Measurements from ENCODE around the gene FGFR4.
"Not testable (repeated sequence)": the region's sequence is repeated elsewhere in the genome, so short reads cannot be mapped to it uniquely, and the experiment has no call there.

FGFR4 gene

DNA sequence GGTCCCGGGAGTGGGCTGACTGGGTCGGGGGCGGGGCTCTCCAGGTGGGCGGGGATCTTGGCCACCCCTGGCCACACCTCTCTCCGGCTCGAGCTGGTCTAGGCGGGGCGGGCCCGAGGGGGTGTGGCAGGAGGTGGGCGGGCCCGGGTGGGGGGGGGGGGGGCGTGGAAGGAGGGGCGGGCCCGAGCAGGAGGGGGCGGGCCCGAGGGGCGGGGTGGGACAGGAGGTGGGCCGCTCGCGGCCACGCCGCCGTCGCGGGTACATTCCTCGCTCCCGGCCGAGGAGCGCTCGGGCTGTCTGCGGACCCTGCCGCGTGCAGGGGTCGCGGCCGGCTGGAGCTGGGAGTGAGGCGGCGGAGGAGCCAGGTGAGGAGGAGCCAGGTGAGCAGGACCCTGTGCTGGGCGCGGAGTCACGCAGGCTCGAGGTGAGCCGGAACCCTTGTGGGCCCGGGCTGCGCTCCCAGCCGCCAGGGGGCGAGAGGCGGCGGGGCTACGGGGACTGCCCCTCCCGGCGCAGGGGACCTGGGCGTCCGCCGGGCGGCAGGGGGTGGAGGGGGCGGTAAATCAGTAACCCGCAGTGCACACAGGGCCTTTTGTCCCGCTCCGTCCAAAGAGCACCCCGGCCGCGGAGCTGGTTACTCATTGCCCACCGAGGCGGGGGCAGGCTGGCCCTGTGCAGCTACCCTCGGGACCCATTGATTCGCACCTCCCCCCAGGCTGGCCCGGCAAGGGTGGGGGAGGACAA lies at the start of gene FGFR4:
FGFR4 (plus strand) TSS at position 262 of the 744 bp plus-strand sequence. CDS start 2,688 bp downstream, outside the sequence.
- DNase-seq = peak; percentile 87

DNA sequence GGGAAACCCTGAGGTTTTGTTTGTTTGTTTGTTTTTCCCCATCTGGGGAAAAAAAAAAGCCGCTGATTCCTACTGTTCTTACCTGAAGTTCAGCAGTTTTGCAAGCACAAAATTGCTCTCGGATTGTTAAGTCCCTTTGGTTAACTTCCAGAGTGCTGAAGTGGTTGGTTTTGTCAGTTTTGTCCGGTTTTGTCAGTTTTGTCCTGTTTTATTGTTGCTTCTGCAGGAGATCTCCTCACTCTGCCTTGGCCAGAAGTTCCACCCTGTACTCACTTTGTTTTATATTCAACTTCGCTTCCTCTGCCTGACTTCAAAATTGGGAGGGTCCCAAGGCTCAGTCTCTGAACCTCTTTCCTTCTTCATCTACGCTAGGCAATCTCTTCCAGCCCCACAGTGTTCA lies 49.8 kb upstream of the FGFR4 start:
- no peak for DNase-seq

DNA sequence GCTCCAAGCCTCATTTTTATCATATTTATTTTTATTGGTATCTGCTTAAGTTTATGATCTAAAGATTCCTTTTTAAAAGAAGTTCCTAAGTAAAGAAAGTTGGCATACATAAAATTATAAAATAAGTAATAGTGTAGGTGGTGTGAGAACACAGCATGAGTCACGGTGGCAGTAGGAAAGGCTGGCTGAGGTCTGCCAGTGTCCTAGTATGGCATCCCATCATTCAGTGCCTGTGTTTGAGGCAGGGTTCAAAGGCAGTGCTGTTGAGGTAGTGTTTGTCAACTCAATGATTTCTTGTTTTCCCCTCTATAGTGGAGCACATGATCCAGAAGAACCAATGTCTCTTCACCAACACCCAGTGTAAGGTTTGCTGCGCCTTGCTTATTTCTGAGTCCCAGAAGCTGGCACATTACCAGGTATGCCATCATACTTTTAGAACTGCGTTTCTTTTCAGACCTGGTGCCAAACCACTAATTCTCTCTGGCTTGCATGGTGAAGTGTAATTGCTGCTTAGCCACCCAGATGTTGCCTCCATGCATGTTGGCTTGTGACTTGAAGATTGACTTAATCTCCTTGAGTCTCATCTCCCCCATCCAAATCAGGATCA lies 45.8 kb upstream of the FGFR4 start:
- DNase-seq = no peak

DNA sequence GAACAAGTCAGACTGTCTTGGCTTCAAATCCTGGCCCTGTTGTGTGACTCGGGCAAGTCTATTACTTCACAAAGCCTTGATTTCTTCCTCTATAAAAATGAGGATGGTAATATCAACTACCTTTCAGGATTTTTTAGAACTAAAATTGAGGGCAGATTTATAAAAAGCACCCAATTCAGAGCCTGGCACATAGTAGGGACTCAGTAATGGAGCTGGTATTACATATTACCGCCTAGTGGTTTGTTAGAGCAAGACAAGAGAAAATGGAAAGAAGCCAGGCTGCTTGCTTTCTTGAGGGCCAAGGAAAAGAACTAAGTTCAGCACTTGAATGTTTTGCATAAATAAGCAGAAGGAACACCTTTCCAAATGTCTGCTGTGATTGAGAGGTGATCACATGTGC lies 44.8 kb upstream of the FGFR4 start:
- DNase-seq = no peak

DNA sequence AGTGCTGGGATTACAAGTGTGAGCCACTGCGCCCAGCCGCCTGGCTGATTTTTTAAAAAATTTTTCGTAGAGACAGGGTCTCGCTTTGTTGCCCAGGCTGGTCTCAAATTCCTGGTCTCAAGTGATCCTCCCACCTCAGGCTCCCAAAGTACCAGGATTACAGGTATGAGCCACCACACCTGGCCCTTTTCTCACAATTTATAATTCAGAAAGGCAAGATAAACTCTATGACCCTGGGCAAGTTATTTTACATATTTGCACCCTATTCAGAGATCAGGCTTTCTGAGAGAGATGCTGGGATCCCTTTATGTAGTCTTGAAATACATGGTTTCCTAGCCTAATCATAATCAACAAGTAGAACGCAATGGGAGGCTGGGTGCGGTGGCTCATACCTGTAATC lies 43.6 kb upstream of the FGFR4 start:
- no peak for DNase-seq

DNA sequence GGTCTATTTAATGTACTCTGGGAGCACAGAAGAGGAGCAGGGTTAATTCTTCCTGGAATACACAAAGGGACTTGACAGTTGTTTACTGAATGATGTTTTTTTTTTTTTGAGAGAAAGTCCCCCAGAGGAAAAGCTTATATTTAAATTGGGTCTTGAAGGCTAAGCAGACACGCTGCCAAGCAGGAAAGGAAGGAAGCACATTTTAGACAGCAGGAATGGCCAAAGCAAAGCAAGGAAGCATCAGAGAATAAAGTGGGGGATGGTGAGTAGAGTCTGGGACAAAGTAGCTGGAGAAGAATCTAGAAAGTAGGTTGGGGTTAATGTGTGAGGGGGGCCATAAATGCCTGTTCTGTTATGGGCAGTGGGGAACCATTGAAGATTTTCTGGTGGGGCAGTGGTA lies 42.8 kb upstream of the FGFR4 start:
- DNase-seq = no peak

DNA sequence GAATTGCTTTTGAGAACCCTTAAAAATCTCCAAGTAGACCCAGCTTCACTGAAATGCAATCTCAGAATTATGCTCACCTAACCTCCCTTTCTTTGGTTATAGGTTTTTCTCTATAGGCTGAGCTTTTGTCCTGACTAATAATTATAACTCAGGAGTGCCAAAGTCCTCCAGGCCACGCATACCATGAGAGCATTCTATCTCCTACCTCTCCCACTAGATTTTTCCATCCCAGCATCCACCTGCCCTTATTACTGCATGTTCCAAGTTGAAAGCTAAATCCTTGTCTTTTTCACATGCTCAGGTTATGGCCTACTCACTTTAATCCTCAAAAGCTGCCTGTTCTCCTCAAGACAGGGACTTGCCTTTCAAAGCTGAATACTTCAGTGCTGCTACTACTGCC lies 42.1 kb upstream of the FGFR4 start:
- no peak for DNase-seq

DNA sequence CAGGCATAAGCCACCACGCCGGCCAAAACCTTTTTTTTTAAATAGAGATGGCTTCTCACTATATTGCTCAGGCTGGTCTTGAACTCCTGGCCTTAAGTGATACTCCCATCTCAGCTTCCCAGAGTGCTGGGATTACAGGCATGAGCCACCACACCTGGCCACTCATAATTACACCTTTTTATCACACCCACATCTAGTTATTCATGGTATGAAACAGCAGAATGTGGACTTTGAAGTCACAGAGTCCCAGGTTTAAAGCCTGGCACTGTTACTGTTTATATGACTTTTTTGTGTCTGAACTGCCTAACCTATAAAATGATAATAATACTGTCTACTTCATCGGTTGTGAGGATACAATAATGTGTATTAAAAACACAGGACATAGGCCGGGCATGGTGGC lies 41.1 kb upstream of the FGFR4 start:
- no peak for DNase-seq

DNA sequence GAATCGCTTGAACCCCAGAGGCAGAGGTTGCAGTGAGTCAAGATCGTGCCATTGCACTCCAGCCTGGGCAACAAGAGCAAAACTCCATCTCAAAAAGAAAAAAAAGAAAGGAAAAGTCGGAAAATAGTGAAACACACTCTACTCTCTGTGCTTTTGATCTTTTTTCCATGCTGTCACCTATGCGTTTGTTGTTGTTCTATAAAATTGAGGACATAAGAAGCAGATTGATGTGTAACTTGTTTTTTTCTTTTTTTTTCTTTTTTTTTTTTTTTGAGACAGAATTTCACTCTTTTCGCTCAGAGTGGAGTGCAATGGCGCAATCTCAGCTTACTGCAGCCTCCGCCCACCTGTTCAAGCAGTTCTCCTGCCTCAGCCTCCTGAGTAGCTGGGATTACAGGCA lies 38.2 kb upstream of the FGFR4 start:
- not testable (repeated sequence) for DNase-seq

DNA sequence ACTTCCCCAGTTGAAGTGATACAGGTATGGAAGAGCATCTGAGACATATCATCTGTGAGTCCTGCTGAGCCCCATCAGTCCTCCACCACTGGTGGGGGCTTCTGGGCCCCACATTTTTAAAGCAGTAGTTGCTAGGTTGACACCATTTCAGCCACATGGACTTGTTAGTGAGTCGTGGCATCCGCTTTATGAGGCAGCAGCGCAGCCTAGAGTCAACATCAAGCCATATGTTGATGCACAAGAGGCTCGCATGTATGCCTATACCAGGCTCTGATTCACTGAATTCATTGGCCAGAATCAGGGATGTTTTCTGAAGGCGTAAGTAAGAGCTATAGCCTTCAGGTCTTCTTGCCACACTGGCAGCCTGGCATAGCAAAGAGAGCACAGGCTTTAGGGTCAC lies 37.4 kb upstream of the FGFR4 start:
- no peak for DNase-seq

DNA sequence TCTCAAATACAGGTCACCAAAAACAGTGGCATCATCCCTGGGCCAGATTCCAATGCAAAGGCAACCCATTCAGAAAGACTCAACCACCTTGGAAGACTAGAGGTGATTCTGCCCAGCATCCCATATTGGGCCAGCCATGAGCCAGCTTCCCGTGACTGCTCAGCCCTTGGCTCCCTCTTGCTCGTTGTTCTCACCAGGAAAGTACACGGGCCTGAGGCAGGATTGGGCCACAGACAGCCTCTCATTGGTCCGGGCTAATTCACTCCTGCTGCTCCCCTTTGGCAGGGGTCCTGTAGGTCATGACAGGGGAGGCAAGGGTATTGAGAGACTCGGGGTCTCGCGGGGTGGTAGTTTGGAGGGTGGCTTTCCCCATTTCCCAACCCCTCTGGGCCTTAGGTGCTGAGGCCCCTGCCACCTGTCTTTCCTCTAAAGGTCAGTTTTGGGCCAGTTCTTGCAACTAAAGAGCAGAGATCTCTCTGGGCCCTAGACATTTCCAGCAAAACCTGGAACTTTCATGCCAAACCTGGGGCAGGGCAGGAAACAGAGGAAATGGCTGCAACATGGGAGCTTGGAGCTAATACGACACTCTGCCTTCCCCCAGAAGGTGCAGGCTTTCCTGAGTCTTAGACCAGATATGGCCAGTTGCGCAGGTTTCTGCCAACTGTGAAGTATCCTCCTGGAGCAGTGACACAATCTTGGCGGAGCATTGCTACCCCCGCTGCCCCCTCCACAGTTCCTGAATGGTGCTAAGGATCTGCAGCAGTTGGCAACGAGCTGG lies 22.0 kb upstream of the FGFR4 start:
- DNase-seq = no peak

DNA sequence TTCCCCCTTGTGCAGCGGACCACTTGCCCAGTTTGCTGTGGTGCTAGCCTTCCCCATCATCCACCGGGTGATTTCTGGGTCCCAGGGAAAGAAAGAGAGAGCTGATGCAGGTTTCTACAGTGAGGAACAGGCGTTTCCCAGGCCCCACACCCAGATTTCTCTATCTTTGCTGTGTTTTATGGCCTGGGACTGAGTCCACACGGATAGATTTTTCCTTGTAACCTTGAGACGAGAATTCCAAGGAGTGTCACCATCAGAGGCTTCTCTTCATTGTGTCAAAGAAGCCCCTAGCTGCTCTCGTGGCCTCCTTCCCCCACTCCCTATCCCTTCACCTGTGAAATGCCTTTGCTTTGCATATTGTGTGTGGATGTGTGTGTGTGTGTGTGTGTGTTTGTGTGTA lies 21.2 kb upstream of the FGFR4 start:
- DNase-seq = no peak

DNA sequence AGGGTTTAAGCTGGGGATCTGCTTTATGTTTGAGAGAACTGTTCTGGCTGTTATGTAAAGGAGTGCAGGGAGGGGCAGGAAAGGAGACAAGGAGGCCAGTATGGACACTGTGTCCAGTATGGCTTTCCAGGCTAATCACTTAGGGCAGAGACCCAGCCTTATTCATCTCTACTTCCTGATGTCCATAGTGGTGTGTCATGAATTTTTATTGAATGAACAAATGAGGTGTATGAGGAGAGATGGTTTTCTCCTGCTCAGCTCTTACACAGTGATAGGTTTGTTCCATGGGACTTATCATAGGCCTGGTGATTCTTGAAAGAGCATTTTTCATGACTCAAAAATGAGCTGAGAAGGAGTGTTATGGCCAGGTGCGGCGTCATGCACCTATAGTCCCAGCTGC lies 20.5 kb upstream of the FGFR4 start:
- no peak for DNase-seq

DNA sequence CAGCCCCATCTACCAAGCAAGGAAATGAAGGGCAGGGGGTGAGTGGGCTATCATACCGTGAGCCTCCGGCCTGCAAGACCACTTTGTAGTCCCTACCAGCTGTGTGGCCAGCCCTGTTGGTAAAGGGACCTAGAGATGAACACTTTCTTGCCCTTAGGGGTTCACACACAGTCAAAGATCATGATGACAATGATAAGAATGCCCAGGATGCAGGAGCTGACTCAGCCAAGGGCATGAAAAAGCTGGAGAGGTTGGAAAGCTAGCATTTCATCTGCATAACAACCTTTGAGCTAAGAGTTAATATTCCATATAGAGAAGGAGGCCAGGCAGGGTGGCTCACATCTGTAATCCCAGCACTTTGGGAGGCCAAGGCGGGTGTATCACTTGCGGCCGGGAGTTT lies 19.2 kb upstream of the FGFR4 start:
- DNase-seq = no peak

DNA sequence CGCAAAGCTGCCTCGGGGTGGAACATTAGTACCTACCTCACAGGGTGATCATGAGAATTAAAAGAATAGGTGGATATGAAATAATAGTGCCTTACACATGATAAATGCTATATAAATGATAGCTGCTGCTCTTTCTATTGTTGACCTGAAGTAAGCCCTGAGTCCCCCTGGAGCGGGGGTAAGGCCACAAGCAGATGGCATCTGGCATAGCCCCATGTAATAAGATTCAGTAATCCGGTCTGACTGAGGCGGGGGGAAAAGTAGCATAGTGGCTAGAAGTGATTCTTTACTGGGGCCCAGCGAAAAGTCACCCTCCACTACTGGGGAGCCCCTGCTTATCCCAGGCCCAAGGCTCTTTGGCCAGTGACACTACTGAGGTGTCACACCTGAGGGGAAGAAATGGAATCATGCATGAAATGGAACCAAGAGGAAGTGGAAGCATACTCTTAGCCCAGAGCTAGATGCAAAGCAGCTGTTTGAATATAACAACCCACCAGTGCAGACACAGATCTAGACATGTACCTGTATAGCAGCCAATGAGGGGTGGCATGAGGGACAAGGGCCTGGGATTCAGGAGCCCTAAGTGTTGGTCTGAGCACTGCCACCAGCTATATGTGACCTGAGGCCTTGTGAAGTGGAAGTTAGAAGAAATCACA lies 16.1 kb upstream of the FGFR4 start:
- no peak for DNase-seq

DNA sequence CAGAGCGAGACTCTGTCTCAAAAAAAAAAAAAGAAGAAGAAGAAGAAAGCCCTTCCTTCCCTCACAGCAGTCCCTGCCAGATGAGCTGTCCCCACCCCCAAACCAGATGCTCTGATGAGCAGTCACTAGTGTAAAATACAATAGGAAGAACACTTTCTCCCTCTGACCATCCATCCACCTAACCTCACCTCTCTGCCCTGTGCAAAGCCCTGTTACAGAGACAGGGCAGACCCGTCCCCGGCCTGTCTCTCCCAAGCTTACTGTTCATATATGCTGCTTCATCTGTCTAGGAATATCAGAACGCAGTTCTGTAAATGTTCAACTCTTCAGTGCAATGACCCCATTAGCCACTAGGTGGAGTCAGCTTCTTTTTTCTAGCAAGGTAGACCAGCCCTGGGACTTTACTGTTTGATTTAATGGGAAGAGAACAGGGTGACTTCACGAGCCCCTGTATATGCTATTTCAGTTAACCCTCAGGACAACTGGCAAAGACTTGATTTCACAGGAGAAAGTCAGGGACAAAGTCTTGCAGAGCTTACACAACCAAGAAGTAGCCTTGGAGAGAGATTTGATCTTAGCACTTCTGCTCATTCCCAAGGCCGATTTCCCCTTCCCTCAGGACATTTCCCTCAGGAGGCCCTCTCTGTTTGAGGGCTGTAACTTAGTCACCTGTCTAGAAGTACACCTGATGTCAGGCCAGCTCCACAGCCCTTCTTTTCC lies 14.9 kb upstream of the FGFR4 start:
- DNase-seq = peak; percentile 79

DNA sequence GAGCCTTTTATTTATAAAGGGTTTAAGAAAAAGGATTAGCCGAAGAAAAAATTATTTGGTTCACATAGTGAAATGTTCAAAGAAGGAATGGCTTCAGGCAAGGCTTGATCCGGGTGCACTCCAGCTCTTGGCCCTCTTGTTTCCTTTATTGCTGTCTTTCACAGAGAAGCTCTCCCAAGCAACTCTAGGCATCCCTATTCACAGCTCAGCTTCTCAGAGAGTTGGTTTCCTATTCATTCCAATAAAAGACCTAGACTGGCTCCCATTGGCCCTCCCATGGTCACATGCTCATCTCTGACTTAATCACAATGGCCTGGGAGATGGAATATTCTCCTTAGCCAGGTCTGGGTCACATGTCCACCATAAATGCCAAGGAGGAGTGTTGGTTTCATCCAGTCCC lies 9.4 kb upstream of the FGFR4 start:
- DNase-seq = no peak

DNA sequence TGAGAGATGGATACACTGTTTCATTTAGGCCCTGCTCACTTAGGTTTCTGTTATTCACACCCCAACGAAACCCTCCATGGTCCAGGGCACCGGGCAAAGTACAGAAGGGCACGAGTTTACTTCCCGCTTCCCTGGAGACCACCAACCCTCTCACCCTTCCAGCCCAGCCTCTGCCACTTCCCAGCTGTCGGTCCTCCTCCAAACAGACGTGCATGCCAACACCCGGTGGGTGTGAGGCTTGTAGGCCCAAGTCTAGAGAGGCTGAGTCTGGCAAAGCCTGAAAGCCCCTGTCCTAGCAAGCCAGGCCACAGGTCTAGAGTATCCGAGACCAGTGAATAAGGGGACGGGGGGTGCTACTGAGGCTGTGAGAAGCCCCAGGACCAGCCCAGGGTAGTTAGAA lies 7.1 kb upstream of the FGFR4 start:
- DNase-seq = no peak

DNA sequence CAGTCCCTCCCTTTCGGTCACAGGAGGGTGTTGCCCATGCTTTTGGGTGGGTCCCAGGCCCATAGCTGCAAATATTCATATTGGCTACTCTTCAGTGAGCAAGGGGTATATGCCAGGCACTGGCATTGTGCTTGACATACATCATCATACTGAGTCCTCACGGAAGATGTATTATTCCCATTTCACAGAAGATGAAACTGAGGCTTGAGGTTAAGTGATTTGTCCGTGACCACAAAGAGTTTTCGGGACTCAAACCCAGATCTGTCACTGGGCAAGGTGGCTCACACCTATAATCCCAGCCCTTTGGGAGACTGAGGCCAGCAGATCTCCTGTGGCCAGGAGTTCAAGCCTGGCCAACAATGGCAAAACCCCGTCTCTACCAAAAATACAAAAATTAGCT lies 6.5 kb upstream of the FGFR4 start:
- DNase-seq = no peak

DNA sequence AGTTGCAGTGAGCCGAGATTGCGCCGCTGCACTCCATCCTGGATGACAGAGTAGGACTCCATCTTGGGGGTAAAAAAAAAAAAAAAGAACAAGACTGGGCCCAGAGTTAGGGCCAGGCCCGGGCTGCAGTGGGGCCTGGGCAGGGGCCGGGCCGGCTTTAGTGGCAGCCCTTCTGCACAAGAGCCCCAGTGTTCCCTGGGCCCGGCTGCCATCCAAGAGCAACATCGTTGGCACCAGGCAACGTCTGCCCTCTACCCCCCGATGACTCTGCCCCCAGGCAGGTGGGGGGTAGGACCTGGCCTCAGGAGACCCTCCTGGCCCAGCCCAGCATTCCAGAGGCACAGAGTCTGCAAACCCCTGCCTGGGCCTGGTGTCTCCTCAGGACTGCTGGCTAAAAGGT lies 4.9 kb upstream of the FGFR4 start:
- no peak for DNase-seq

DNA sequence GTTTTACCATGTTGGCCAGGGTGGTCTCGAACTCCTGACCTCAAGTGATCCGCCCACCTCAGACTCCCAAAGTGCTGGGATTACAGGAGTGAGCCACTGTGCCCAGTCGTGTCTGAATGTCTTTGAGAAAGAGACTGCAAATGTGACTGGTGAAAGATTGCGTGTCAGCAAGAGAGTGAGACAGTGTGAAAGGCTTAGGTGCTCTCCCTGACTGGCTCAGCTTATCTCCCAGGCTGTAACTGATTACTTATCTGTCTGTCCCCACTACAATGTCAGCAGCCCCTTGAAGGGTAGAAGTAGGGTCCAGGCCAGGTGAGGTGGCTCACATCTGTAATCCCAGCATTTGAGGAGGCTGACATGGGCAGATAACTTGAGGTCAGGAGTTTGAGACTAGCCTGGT lies 3.4 kb upstream of the FGFR4 start:
- DNase-seq = no peak

DNA sequence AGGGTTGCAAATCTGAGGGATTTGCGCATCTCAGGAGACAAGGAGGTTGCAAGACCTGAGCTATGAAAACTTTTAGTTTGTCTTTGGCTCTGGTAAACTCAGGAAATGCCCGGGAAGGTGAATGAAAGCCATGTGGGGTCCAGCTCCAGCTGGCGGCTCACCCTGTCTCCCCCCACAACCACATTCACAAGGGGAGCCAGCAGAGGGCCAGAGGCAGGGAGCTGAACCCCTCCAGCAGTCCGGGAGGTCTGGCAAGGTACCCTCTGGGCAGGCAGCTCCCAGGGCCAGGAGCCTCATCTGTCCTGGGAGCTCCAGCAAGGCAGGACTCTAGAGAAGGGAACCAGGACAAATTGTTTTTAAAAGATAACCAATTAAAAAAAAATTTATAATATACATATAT lies 2.5 kb upstream of the FGFR4 start:
- no peak for DNase-seq
